Epithelial cell of proximal tubule (primary cell): ENCODE measurements around the gene STUM. TPM values are rescaled to one million over a fixed set of nuclear protein-coding genes. Genes with fewer than 3 reads are reported as not detected.

Source experiments
- DNase-seq: peaks from one replicate; pipeline ENCODE4 v3.0.0-alpha.2; 2011; ENCODE audit warnings: low read depth
- H3K4me3 ChIP-seq: 2 replicates; pipeline ENCODE4 v1.5.1; 2011; ENCODE audit warnings: low read depth, mild to moderate bottlenecking, low read length
- CTCF ChIP-seq: conservative IDR thresholded peaks from 2 replicates; pipeline ENCODE4 v1.5.1; 2012; ENCODE audit warnings: low read depth, mild to moderate bottlenecking, low read length
- total RNA-seq: library from RNA; depleted of rRNA; stranded (reverse); fragments of >200 nt; gene quantifications from 2 replicates; pipeline ENCODE4 v1.2.3, GENCODE V29; 2015

The STUM gene
- total RNA-seq, 1 donor from 2014 or later = under 0.01 TPM

DNA sequence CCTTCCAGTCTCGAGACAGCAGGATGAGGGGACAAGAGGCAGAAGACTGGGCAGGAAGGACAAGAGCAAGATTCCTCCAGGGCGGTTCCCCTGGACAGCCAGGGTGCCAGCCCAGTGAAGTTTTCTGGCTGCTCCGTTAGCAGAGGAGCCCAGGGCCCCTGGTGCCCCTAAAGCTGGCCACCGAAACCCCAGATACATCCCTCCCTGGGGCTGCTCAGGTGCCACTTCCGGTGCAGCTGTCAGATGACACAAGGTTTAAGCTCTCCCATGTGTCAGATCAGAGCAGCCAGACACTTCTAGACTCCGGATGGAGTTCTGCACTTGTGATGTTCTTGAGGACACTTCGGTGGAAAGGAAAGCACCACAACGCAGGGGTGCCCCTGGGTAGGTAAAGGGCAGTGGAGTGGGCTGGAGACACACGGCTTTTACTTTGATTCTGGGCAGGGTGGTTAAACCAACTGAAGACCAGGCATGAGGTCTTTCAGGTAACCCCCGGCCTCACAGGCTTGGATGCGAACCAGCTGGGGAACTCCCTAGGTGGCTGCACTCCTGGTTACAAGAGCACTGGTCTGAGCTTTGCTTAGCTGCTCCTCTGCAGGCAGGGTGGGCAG is 104.9 kb downstream of the STUM start:
- DNase-seq = no peak
- no peak for TF ChIP-seq CTCF
- H3K4me3 ChIP-seq = no peak overlapping the region

GRCh38 chr1:226654046-226654667 is 105.6 kb downstream of the STUM start:
- TF ChIP-seq CTCF = no peak
- H3K4me3 ChIP-seq = no peak overlapping the region
- no peak for DNase-seq

DNA sequence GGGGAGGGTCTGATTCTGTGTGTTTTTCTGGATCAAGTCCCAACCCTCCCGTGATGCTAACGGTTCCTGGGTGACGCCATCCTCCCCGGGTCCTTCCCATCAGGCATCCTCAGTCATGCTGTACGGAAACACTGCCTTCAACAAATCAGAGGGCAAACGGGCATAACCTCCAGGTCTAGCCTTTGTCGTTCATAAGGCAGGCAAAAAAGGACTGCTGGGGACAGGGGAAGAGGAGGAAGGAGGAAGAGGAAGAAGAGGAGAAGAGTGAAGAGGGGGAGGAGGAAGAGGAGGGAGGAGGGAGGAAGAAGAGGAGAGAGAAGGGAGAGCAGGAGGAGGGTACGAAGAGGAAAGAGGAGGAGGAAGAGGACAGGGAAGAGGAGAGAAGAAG is 106.1 kb downstream of the STUM start:
- no peak overlapping the region for H3K4me3 ChIP-seq
- TF ChIP-seq CTCF = no peak
- DNase-seq = no peak

DNA sequence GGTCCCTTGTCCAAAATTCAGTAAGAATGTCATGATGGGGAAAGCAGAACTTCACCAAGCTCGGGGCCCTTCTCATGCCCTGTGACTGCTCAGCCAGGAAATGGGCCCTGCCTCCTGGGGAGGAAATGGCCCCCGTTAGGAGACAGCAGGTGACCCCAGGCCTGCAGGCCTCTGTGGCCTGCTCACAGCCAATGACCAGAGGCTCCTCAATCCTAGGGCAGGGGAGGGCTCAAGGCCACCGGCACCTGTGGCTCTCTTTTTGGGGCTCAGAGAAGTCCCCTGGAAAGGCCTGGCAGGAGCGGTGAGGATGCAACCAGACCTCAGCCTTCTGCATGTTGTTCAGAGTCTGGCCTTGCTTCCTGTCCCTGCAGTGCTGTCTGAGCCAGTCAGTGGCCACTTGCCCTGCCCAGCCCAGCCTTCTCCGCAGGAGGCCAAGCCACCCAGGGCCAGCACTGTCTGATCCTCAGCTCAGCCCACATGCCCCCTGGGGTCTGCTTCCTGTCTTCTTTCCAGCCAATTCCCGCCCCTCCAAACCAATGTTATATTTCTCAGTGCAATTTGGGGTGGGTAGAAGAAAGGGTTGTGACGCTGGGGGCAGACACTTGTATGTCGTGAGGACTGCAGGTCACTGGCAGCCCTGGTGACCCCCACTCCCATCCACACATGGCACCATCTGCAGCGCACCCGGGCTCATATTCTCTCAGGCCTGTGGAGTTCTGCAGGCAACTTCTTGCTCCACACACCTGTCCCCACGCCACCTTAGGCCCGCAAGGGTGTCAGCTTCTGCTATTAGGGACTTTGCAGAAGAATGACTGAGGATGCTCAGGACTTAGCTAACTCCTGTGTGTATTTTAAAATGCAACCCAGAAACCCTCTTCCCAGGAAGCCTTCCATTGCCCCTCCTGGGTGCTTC is 106.9 kb downstream of the STUM start:
- no peak for DNase-seq
- TF ChIP-seq CTCF = no peak

GRCh38 chr1:226656201-226656600 is 107.6 kb downstream of the STUM start:
- H3K4me3 ChIP-seq = no peak overlapping the region
- TF ChIP-seq CTCF = no peak
- no peak for DNase-seq

More for the DNA sequence above, 106.9 kb downstream of the STUM start:
- H3K4me3 ChIP-seq = no peak overlapping the region

DNA sequence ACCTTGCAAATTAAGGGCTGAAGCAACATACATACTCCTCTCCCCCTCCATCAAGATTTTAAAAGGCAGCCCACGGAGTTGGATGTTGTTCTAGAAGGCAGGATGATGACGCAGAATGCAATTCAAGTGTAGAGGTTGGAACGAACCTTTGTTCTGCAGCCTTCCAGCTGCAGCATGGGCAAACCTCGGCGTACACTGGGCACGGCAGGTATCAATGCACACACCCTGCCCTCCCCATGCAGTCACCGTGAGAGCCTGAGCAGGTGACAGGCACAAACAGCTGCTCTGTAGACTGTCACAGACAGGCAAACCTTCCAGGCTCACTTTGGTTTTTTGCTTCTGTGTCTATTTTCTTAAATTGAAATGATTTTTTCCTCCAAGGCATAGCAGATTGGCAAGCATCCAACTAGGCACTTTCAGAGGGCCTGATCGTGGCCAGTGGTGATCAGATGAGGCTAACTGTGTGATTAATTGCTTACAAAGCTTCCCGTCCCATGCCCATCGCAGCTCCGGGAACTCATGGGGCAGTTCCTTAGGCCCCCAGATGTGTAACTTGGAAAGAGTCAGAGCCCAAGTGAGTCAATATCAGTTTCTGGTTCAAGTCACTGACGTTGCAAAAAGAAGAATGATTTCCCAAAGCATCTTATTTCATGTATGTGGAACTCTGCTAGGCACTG is 108.2 kb downstream of the STUM start:
- no peak for TF ChIP-seq CTCF
- no peak overlapping the region for H3K4me3 ChIP-seq
- no peak for DNase-seq
